Prostate gland (tissue), 2 donors: Measurements from ENCODE around the gene MEF2A.

Experiments
- POLR2A ChIP-seq: fragments of 450-650 bp; IDR thresholded peaks from one replicate; pipeline ENCODE4 v1.6.1; 2016; ENCODE audit warnings: antibody characterized with exemption, mild to moderate bottlenecking
- POLR2AphosphoS5 ChIP-seq: sonication (generic); formaldehyde crosslinking; IDR thresholded peaks from one replicate; pipeline ENCODE4 v1.6.1; 2017; ENCODE audit warnings: antibody characterized with exemption
- TF ChIP-seq, protein P1 (sequence below), 4 experiments: fragments of 200-600 bp in 2 of 4; fragments of 450-650 bp in 2 of 4; sonication (generic) in 2 of 4; IDR thresholded peaks; 1 replicate in 3 of 4; 2 replicates in 1 of 4; pipeline ENCODE4 v1.5.1; 2016 to 2019; ENCODE audit warnings: antibody characterized with exemption in 4 of 4, mild to moderate bottlenecking in 2 of 4, moderate library complexity in 2 of 4

DNA sequence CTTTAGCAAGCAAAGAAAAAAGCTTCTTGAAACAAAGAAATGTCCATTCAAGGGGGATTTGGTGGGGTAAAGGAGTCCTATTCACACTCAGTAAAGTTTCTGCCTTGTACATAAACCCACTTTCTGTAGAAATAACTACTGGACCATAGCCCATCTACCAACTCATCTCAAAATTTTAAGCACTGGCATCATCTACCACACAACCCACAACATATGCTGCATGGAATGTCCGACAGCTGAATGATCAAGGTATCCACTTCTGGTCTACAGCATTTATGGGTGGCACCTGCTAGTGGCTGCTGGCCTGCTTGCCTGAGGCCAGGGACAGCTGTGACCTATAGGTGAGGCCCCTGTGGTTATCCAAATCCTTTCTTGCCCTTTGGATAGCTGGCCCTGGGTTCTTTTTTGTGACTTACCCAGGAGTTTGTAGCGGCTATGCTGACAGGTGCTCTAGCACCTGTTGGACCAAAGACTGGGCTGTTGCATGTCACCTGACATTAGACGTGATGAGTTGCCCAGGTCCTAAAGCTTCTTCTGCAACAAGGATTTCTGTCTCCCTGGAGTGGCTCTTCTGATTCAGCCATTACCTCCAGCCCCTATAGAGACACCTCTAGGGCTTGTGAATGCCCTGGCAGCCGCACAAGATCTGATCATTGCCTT, 19.2 kb upstream of the MEF2A start:
- TF ChIP-seq POLR2A, result no peak
- no peak for TF ChIP-seq POLR2AphosphoS5
- TF ChIP-seq, protein P1, sequence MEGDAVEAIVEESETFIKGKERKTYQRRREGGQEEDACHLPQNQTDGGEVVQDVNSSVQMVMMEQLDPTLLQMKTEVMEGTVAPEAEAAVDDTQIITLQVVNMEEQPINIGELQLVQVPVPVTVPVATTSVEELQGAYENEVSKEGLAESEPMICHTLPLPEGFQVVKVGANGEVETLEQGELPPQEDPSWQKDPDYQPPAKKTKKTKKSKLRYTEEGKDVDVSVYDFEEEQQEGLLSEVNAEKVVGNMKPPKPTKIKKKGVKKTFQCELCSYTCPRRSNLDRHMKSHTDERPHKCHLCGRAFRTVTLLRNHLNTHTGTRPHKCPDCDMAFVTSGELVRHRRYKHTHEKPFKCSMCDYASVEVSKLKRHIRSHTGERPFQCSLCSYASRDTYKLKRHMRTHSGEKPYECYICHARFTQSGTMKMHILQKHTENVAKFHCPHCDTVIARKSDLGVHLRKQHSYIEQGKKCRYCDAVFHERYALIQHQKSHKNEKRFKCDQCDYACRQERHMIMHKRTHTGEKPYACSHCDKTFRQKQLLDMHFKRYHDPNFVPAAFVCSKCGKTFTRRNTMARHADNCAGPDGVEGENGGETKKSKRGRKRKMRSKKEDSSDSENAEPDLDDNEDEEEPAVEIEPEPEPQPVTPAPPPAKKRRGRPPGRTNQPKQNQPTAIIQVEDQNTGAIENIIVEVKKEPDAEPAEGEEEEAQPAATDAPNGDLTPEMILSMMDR (IDR thresholded peaks at IDR 0.05), result no peak
